GM18519 (cell line): ENCODE results near the gene CDC23.
"Not testable (repeated sequence)": the region's sequence is repeated elsewhere in the genome, so short reads cannot be mapped to it uniquely, and the experiment has no call there.

Experiments used
- ATAC-seq: cut with Tn5 transposase; IDR thresholded peaks from one replicate; pipeline ENCODE4 v1.9.1; 2021; ENCODE audit warnings: mild to moderate bottlenecking, moderate library complexity; ENCODE audit not compliant: unreplicated experiment, low FRiP score

Gene CDC23

GRCh38 chr5:138148811-138149210 is 64.3 kb downstream of the CDC23 start:
- no peak for ATAC-seq

GRCh38 chr5:138143578-138143977 is 69.5 kb downstream of the CDC23 start:
- ATAC-seq = not testable (repeated sequence)

GRCh38 chr5:138141734-138142133 is 71.4 kb downstream of the CDC23 start:
- ATAC-seq = no peak

GRCh38 chr5:138140268-138140667 is 72.9 kb downstream of the CDC23 start:
- ATAC-seq = no peak

- ATAC-seq = no peak
These were observed 73.4 kb downstream of the CDC23 start for GRCh38 chr5:138139781-138140090.

GRCh38 chr5:138138949-138139780 is 74.0 kb downstream of the CDC23 start, which contains the start of gene NME5:
NME5 (minus strand) TSS chr5:138139428; CDS start chr5:138138780, 648 bp downstream.
- no peak for ATAC-seq
